GM12801 (cell line): ENCODE data around the gene ABCA3.

ENCODE experiments used
- TF ChIP-seq, protein P1 (sequence below): IDR thresholded peaks from one replicate; pipeline ENCODE4 v1.5.1; 2011; ENCODE audit warnings: control low read depth; ENCODE audit not compliant: insufficient read length; ENCODE audit errors: extremely low read depth

Gene ABCA3

GRCh38 chr16:2275476-2276367 lies 64.8 kb downstream of the ABCA3 start:
- TF ChIP-seq, protein P1, sequence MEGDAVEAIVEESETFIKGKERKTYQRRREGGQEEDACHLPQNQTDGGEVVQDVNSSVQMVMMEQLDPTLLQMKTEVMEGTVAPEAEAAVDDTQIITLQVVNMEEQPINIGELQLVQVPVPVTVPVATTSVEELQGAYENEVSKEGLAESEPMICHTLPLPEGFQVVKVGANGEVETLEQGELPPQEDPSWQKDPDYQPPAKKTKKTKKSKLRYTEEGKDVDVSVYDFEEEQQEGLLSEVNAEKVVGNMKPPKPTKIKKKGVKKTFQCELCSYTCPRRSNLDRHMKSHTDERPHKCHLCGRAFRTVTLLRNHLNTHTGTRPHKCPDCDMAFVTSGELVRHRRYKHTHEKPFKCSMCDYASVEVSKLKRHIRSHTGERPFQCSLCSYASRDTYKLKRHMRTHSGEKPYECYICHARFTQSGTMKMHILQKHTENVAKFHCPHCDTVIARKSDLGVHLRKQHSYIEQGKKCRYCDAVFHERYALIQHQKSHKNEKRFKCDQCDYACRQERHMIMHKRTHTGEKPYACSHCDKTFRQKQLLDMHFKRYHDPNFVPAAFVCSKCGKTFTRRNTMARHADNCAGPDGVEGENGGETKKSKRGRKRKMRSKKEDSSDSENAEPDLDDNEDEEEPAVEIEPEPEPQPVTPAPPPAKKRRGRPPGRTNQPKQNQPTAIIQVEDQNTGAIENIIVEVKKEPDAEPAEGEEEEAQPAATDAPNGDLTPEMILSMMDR, result no peak

GRCh38 chr16:2273931-2274330 lies 66.6 kb downstream of the ABCA3 start:
- TF ChIP-seq, protein P1, result no peak

GRCh38 chr16:2273484-2273883 lies 67.0 kb downstream of the ABCA3 start:
- TF ChIP-seq, protein P1, result no peak

- TF ChIP-seq, protein P1, result no peak
These were observed 68.6 kb downstream of the ABCA3 start for GRCh38 chr16:2271848-2272461.

GRCh38 chr16:2270588-2271470 lies 69.7 kb downstream of the ABCA3 start:
- TF ChIP-seq, protein P1, result no peak

- TF ChIP-seq, protein P1, result no peak
These were observed 70.5 kb downstream of the ABCA3 start for GRCh38 chr16:2270070-2270462.
